ENCODE data around the gene GNAT2. TPM values are rescaled to one million over a fixed set of nuclear protein-coding genes. Genes with fewer than 3 reads are reported as not detected.

The GNAT2 gene
- total and polyA plus RNA-seq, 2 donors (not counting 3 experiments of a cell fraction or from before 2014, with no cell fraction given): not detected

- ChIA-PET CTCF (no interaction called here), POLR2A (no interaction called here)
- no peak for DNase-seq (ENCODE audit: low read depth, low spot score)
- H3K27me3 ChIP-seq (ENCODE audit: control insufficient read depth in 2 of 2, insufficient read depth in 2 of 2, low read length in 2 of 2): no peaks in the 10 kb centered on the region
- H3K9me1 ChIP-seq (replicated peaks; ENCODE audit: control insufficient read depth, extremely low read depth, insufficient read depth, low read length): no peaks in the 10 kb centered on the region
- H3K79me2 ChIP-seq (ENCODE audit: control insufficient read depth, insufficient read depth, low read length): peaks cover 98% of the 10 kb centered on the region
- peaks cover 12% of the 10 kb centered on the region for H3K4me1 ChIP-seq (ENCODE audit: control insufficient read depth, extremely low read depth, insufficient read depth, low read length)
- dilution Hi-C loops (cut with MboI; ENCODE audit: extremely low pct_ligation_motif_present, low sequenced_read_pairs) (no loop called here), intact Hi-C loops (cut with micrococcal nuclease) (no loop called here)
- FAIRE-seq: no peak
- TF ChIP-seq POLR2A (IDR thresholded peaks at IDR 0.05; ENCODE audit: low read depth, low read length): no peak
- no peak for TF ChIP-seq POLR2AphosphoS5 (IDR thresholded peaks at IDR 0.05; ENCODE audit: insufficient read depth, low read depth, low read length)
- TF ChIP-seq FOS (IDR thresholded peaks at IDR 0.05; ENCODE audit: borderline replicate concordance, insufficient read depth, low read length): no peak
- no peak for TF ChIP-seq JUN (IDR thresholded peaks at IDR 0.05; ENCODE audit: borderline replicate concordance, insufficient read depth, insufficient read length, low read depth)
- no peak for TF ChIP-seq CTCF (IDR thresholded peaks at IDR 0.05; ENCODE audit: extremely low read depth in 1 of 2, insufficient read depth in 1 of 2, low read depth in 1 of 2, low read length in 2 of 2)
- TF ChIP-seq GATA2 (IDR thresholded peaks at IDR 0.05; ENCODE audit: insufficient read depth, insufficient read length, low read depth, low read length): no peak
- TF ChIP-seq EZH2 (IDR thresholded peaks at IDR 0.05; ENCODE audit: borderline replicate concordance, low read depth, low read length, severe bottlenecking): no peak
- TF ChIP-seq MAX (IDR thresholded peaks at IDR 0.05; ENCODE audit: insufficient read depth, insufficient read length): no peak
- no peak for TF ChIP-seq MYC (IDR thresholded peaks at IDR 0.05; ENCODE audit: low read depth, low read length)
- no peak overlapping the region for H3K9ac ChIP-seq (replicated peaks; ENCODE audit: extremely low read depth, insufficient read depth, low read length)
- no TSS peak for BruUV-seq (replicated peaks)
- no peaks in the 10 kb centered on the region for H3K36me3 ChIP-seq (ENCODE audit: control insufficient read depth in 2 of 2, extremely low read depth in 1 of 2, insufficient read depth in 2 of 2, low read length in 2 of 2)
- H2AFZ ChIP-seq (ENCODE audit: low read depth, low read length): no peak overlapping the region
- H3K4me3 ChIP-seq (replicated peaks in 1 of 3; ENCODE audit: insufficient read depth in 1 of 3, low read depth in 1 of 3, low read length in 3 of 3): no peak overlapping the region
- no peaks in the 10 kb centered on the region for H3K9me3 ChIP-seq (replicated peaks; ENCODE audit: control insufficient read depth, insufficient read depth, low read length)
- H3K4me2 ChIP-seq (ENCODE audit: insufficient read depth, low read length): no peak overlapping the region
- H4K20me1 ChIP-seq (replicated peaks; ENCODE audit: control insufficient read depth, extremely low read depth, insufficient read depth, low read length): peaks cover 12% of the 10 kb centered on the region
- H3K27ac ChIP-seq (ENCODE audit: insufficient read depth, low read depth, low read length): no peak overlapping the region
Observed at GRCh38 chr1:109566982-109567381, 52.4 kb downstream of the GNAT2 start.

Data from endothelial cell of umbilical vein (primary cell).